ENCODE data around the gene C7orf57.

Gene C7orf57

DNA sequence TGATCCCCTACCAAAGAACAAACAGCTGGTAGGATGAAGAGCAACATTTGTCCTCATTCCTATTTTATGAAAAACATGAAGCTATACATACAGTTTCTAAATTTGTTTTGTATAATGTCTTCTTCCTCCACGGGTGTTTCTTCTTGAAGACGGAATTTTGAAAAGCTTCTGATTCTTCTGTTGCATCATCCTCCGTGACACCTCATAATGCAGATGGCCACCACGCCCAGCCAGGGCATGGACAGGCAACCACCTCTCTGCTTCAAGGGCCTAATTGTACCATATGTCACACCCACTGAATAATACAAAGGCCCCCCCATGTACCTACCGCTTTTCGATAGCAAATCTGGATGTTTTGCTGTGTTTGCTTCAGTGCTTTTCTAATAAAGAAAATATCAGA lies 6.4 kb upstream of the C7orf57 start, which contains the start of gene SUN3:
Gene SUN3 (minus strand): TSS at position 170 of the 400 bp plus-strand sequence. CDS start 169 bp downstream, at position 1.
- no peak within 1 kb of the TSS for H3K27ac ChIP-seq (ENCODE audit: low read length)
- H2AFZ ChIP-seq (ENCODE audit: low read depth, low read length) = no peak within 1 kb of the TSS
- ATAC-seq (ENCODE audit: insufficient read depth, low read depth) = no peak
- no peaks in the 10 kb centered on the region for H3K79me2 ChIP-seq (ENCODE audit: insufficient read depth, low read length)
- H3K4me3 ChIP-seq (ENCODE audit: low read depth in 1 of 2, low read length in 2 of 2) = no peak within 1 kb of the TSS
- TF ChIP-seq, protein P1, sequence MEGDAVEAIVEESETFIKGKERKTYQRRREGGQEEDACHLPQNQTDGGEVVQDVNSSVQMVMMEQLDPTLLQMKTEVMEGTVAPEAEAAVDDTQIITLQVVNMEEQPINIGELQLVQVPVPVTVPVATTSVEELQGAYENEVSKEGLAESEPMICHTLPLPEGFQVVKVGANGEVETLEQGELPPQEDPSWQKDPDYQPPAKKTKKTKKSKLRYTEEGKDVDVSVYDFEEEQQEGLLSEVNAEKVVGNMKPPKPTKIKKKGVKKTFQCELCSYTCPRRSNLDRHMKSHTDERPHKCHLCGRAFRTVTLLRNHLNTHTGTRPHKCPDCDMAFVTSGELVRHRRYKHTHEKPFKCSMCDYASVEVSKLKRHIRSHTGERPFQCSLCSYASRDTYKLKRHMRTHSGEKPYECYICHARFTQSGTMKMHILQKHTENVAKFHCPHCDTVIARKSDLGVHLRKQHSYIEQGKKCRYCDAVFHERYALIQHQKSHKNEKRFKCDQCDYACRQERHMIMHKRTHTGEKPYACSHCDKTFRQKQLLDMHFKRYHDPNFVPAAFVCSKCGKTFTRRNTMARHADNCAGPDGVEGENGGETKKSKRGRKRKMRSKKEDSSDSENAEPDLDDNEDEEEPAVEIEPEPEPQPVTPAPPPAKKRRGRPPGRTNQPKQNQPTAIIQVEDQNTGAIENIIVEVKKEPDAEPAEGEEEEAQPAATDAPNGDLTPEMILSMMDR (IDR thresholded peaks at IDR 0.05; ENCODE audit: borderline replicate concordance, extremely low read depth, low read length, poor library complexity, severe bottlenecking) = no peak
- TF ChIP-seq EZH2 (IDR thresholded peaks at IDR 0.05; ENCODE audit: borderline replicate concordance, low read depth, low read length, severe bottlenecking) = no peak
- H3K4me2 ChIP-seq (ENCODE audit: insufficient read depth, low read length) = no peak within 1 kb of the TSS
- H3K9me3 ChIP-seq (ENCODE audit: insufficient read depth, low read length, severe bottlenecking) = no peaks in the 10 kb centered on the region
- no peaks in the 10 kb centered on the region for H3K36me3 ChIP-seq (ENCODE audit: insufficient read depth, low read length)
- H3K27me3 ChIP-seq (ENCODE audit: insufficient read depth, low read length, poor library complexity) = no peaks in the 10 kb centered on the region
- no peaks in the 10 kb centered on the region for H3K4me1 ChIP-seq (ENCODE audit: insufficient read depth, low read length)
- DNase-seq = no peak
- H3K9ac ChIP-seq (ENCODE audit: low read depth, low read length) = no peak within 1 kb of the TSS
- H4K20me1 ChIP-seq (ENCODE audit: insufficient read depth, low read length) = no peaks in the 10 kb centered on the region

DNA sequence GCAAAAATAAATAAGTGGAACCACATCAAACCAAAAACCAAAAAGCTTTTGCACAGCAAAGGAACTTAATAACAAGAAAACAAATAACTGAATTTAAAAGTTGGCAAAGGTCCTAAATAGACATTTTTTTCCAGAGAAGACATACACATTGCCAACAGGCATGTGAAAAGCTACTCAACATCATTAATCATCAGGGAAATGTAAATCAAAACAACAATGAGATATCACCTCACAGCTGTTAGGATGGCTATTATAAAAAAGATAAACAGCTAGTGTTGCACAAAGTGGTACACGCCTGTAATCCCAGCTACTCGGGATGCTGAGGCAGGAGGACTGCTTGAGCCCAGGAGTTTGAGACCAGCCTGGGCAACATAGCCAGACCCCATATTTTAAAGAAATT lies 4.2 kb upstream of the C7orf57 start:
- DNase-seq (no peak), ATAC-seq (ENCODE audit: insufficient read depth, low read depth) (no peak)
- Histone ChIP-seq H3K9me3 (ENCODE audit: insufficient read depth, low read length, severe bottlenecking) (peaks cover 1% of the 10 kb centered on the region), H2AFZ (ENCODE audit: low read depth, low read length) (no peak overlapping the region), H3K4me3 (ENCODE audit: low read depth in 1 of 2, low read length in 2 of 2) (no peak overlapping the region), H3K79me2 (ENCODE audit: insufficient read depth, low read length) (no peaks in the 10 kb centered on the region), H3K27me3 (ENCODE audit: insufficient read depth, low read length, poor library complexity) (no peaks in the 10 kb centered on the region), H3K36me3 (ENCODE audit: insufficient read depth, low read length) (no peaks in the 10 kb centered on the region), H3K4me1 (ENCODE audit: insufficient read depth, low read length) (no peaks in the 10 kb centered on the region), H4K20me1 (ENCODE audit: insufficient read depth, low read length) (no peaks in the 10 kb centered on the region), H3K9ac (ENCODE audit: low read depth, low read length) (no peak overlapping the region), H3K4me2 (ENCODE audit: insufficient read depth, low read length) (no peak overlapping the region), H3K27ac (ENCODE audit: low read length) (no peak overlapping the region)
- TF ChIP-seq, protein P1 (IDR thresholded peaks at IDR 0.05; ENCODE audit: borderline replicate concordance, extremely low read depth, low read length, poor library complexity, severe bottlenecking) = no peak
- TF ChIP-seq EZH2 (IDR thresholded peaks at IDR 0.05; ENCODE audit: borderline replicate concordance, low read depth, low read length, severe bottlenecking) = no peak

DNA sequence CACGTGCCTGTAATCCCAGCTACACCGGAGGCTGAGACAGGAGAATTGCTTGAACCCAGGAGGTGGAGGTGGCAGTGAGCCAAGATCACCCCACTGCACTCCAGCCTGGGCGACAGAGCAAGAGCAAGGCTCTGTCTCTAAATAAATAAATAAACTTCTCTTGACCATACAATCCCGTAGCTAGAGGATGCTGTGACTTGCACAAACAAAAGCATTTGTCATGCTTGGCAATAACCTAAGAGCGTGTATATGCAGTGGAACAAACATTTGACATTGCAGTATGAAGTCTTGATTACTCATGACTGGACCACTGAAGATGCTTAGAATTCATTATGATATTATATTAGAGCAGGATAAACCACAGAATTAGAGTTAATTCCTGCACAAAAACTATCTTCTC lies 1.4 kb upstream of the C7orf57 start:
- peaks cover 3% of the 10 kb centered on the region for H3K9me3 ChIP-seq (ENCODE audit: insufficient read depth, low read length, severe bottlenecking)
- no peaks in the 10 kb centered on the region for H3K4me1 ChIP-seq (ENCODE audit: insufficient read depth, low read length)
- no peak overlapping the region for H3K4me3 ChIP-seq (ENCODE audit: low read depth in 1 of 2, low read length in 2 of 2)
- DNase-seq = no peak
- ATAC-seq (ENCODE audit: insufficient read depth, low read depth) = no peak
- H4K20me1 ChIP-seq (ENCODE audit: insufficient read depth, low read length) = no peaks in the 10 kb centered on the region
- no peak overlapping the region for H3K9ac ChIP-seq (ENCODE audit: low read depth, low read length)
- H3K36me3 ChIP-seq (ENCODE audit: insufficient read depth, low read length) = no peaks in the 10 kb centered on the region
- H3K79me2 ChIP-seq (ENCODE audit: insufficient read depth, low read length) = no peaks in the 10 kb centered on the region
- H3K4me2 ChIP-seq (ENCODE audit: insufficient read depth, low read length) = no peak overlapping the region
- H3K27ac ChIP-seq (ENCODE audit: low read length) = no peak overlapping the region
- no peaks in the 10 kb centered on the region for H3K27me3 ChIP-seq (ENCODE audit: insufficient read depth, low read length, poor library complexity)
- H2AFZ ChIP-seq (ENCODE audit: low read depth, low read length) = no peak overlapping the region
- TF ChIP-seq EZH2 (IDR thresholded peaks at IDR 0.05; ENCODE audit: borderline replicate concordance, low read depth, low read length, severe bottlenecking) = no peak
- TF ChIP-seq, protein P1 (IDR thresholded peaks at IDR 0.05; ENCODE audit: borderline replicate concordance, extremely low read depth, low read length, poor library complexity, severe bottlenecking) = no peak

Data from DND-41 (cell line).